CD4-positive, alpha-beta memory T cell (primary cell): ENCODE results near the gene CLMN. TPM values are rescaled to one million over a fixed set of nuclear protein-coding genes. Genes with fewer than 3 reads are reported as not detected.

Experiments used
- CTCF ChIA-PET: fragments of 350-600 bp; sonication (Branson Sonifier 250); formaldehyde crosslinking; loops from one replicate; lab custom pipeline; 2021; ENCODE audit warnings: inconsistent platforms; ENCODE audit not compliant: partially characterized antibody; lab: Charles Lee
- POLR2A ChIA-PET: fragments of 350-600 bp; sonication (Branson Sonifier 250); formaldehyde crosslinking; loops from one replicate; lab custom pipeline; 2021; ENCODE audit not compliant: partially characterized antibody; lab: Charles Lee
- DNase-seq, 5 donors: peaks; one replicate each; pipeline versions ENCODE4 v3.0.0 to v3.0.0-alpha.2; 2020 to 2022; ENCODE audit warnings: mixed read lengths in 1 of 5
- H3K27ac ChIP-seq: one replicate; pipeline ENCODE4 v1.7.0; 2013; ENCODE audit warnings: low read depth, low read length
- H3K27me3 ChIP-seq: 2 replicates; pipeline ENCODE4 v1.7.0; 2013; ENCODE audit warnings: mild to moderate bottlenecking, low read length, moderate library complexity; ENCODE audit not compliant: insufficient read depth
- H3K36me3 ChIP-seq: 2 replicates; pipeline ENCODE4 v1.7.0; 2013; ENCODE audit warnings: mild to moderate bottlenecking, low read length, moderate library complexity; ENCODE audit not compliant: insufficient read depth
- H3K4me1 ChIP-seq: 2 replicates; pipeline ENCODE4 v1.7.0; 2013; ENCODE audit warnings: mild to moderate bottlenecking, low read length, moderate library complexity; ENCODE audit not compliant: insufficient read depth
- H3K4me3 ChIP-seq, 2 donors: one replicate each; pipeline ENCODE4 v1.7.0; 2013; ENCODE audit warnings: low read length in 2 of 2, mild to moderate bottlenecking in 1 of 2
- H3K9me3 ChIP-seq, 2 donors: one replicate each; pipeline ENCODE4 v1.7.0; 2013; ENCODE audit warnings: low read length in 2 of 2, control low read depth in 1 of 2; ENCODE audit not compliant: control insufficient read depth in 1 of 2
- H3K27ac Mint-ChIP-seq, 7 donors: one replicate each; pipeline ENCODE4 v1.8.0; 2020 to 2021; ENCODE audit warnings: mixed read lengths in 7 of 7, mild to moderate bottlenecking in 6 of 7, inconsistent platforms in 3 of 7, moderate library complexity in 3 of 7
- H3K27me3 Mint-ChIP-seq, 2 donors: one replicate each; pipeline ENCODE4 v1.8.0; 2020 to 2021; ENCODE audit warnings: mixed read lengths in 2 of 2
- H3K36me3 Mint-ChIP-seq, 2 donors: one replicate each; pipeline ENCODE4 v1.8.0; 2020 to 2021; ENCODE audit warnings: mixed read lengths in 2 of 2, inconsistent platforms in 1 of 2, mild to moderate bottlenecking in 1 of 2
- H3K4me1 Mint-ChIP-seq, 4 donors: one replicate each; pipeline ENCODE4 v1.8.0; 2020 to 2021; ENCODE audit warnings: mixed read lengths in 4 of 4, mild to moderate bottlenecking in 1 of 4
- H3K4me3 Mint-ChIP-seq, 8 donors: one replicate each; pipeline ENCODE4 v1.8.0; 2020 to 2021; ENCODE audit warnings: mixed read lengths in 8 of 8, mild to moderate bottlenecking in 7 of 8, moderate library complexity in 6 of 8, inconsistent platforms in 3 of 8
- H3K9me3 Mint-ChIP-seq, 8 donors: one replicate each; pipeline ENCODE4 v1.8.0; 2020 to 2021; ENCODE audit warnings: mixed read lengths in 8 of 8, mild to moderate bottlenecking in 5 of 8, inconsistent platforms in 3 of 8, moderate library complexity in 1 of 8
- intact Hi-C: fragments of 100-400 bp; cut with micrococcal nuclease; formaldehyde crosslinking; loops from one replicate; pipeline ENCODE4 v1.15.1; 2023
- polyA plus RNA-seq, 2 donors: library from polyadenylated mRNA; unstranded; fragments of 300-500 nt; fragmentation: Illumina TruSeq; gene quantifications; one replicate each; pipeline ENCODE4 v1.2.3, GENCODE V29; 2021
- total RNA-seq, 2 experiments: library from RNA; stranded (reverse); gene quantifications; one replicate each; pipeline ENCODE4 v1.2.3, GENCODE V29; 2021

Gene CLMN
- total and polyA plus RNA-seq, 4 experiments from 2014 or later = 0.22 to 0.70 (median 0.65) TPM; not detected in 1

DNA sequence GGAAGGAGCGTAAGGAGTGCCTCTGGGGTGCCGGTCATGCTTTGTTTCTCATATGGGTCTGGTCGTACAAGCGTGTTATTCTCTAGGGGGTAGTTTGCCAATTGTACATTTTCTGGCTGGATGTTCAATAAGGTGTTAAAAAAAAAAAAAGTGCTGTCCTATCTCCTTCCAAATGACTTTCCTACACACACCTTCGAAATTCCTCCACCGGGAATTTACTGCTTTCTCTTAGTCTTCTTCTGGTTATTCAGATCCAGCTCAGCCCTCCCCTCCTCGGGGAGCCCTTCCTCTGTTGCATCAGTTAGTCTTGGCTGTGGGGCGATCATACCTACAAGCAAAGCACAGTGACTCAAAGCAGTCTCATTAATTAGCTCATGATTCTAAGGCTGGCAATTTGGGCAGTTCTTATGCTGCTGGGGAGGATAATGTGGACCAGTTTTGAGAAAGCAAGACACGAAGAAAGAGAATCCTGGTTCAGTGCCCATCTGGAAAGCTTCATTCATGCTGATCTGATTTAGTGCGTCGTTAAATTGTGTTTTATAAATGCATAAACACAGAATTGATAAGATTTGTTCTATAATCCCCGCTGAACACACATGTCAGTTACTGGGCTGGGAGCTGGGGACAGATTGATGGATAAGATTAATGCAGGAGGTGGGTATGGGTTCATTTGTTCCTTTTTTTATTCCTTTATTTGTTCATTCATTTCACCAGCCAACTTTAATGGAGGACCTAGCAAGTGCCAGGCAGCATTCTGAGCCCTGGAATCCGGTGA, 9.2 kb upstream of the CLMN start:
- H3K9me3 ChIP-seq = no peaks in the 10 kb centered on the region
- H3K4me3 Mint-ChIP-seq = no peak overlapping the region
- ChIA-PET CTCF (no interaction called here), POLR2A (no interaction called here)
- H3K27ac ChIP-seq = no peak overlapping the region
- H3K27me3 Mint-ChIP-seq = peaks cover 9 to 22% of the 10 kb centered on the region in 2 donors
- H3K4me3 ChIP-seq = no peak overlapping the region
- no peaks in the 10 kb centered on the region for H3K9me3 Mint-ChIP-seq
- H3K4me1 Mint-ChIP-seq = no peaks in the 10 kb centered on the region
- no peaks in the 10 kb centered on the region for H3K27me3 ChIP-seq
- H3K4me1 ChIP-seq = no peaks in the 10 kb centered on the region
- no peaks in the 10 kb centered on the region for H3K36me3 Mint-ChIP-seq
- intact Hi-C loops = no loop called here
- no peak for DNase-seq
- H3K36me3 ChIP-seq = no peaks in the 10 kb centered on the region
- H3K27ac Mint-ChIP-seq = no peak overlapping the region

- Histone ChIP-seq H3K4me3 (no peak overlapping the region), H3K27me3 (no peaks in the 10 kb centered on the region), H3K4me1 (no peaks in the 10 kb centered on the region), H3K36me3 (no peaks in the 10 kb centered on the region), H3K9me3 (no peaks in the 10 kb centered on the region), H3K27ac (no peak overlapping the region)
- no peak for DNase-seq
- intact Hi-C loops = no loop called here
- no peaks in the 10 kb centered on the region for H3K36me3 Mint-ChIP-seq
- H3K9me3 Mint-ChIP-seq = no peaks in the 10 kb centered on the region
- ChIA-PET POLR2A (no interaction called here), CTCF (no interaction called here)
- no peak overlapping the region for H3K27ac Mint-ChIP-seq
- H3K27me3 Mint-ChIP-seq = peaks cover 9 to 22% of the 10 kb centered on the region in 2 donors
- no peak overlapping the region for H3K4me3 Mint-ChIP-seq
- no peaks in the 10 kb centered on the region for H3K4me1 Mint-ChIP-seq
Observed at GRCh38 chr14:95327558-95328374, 8.1 kb upstream of the CLMN start.

- Mint-ChIP-seq H3K4me1 (no peaks in the 10 kb centered on the region), H3K27ac (no peak overlapping the region), H3K27me3 (peaks cover 7 to 23% of the 10 kb centered on the region in 2 donors), H3K4me3 (no peak overlapping the region), H3K36me3 (no peaks in the 10 kb centered on the region), H3K9me3 (no peaks in the 10 kb centered on the region)
- CTCF ChIA-PET = no interaction called here
- H3K4me1 ChIP-seq = no peaks in the 10 kb centered on the region
- POLR2A ChIA-PET = no interaction called here
- intact Hi-C loops = no loop called here
- no peak overlapping the region for H3K4me3 ChIP-seq
- no peak overlapping the region for H3K27ac ChIP-seq
- H3K27me3 ChIP-seq = no peaks in the 10 kb centered on the region
- DNase-seq = no peak
- H3K36me3 ChIP-seq = no peaks in the 10 kb centered on the region
- no peaks in the 10 kb centered on the region for H3K9me3 ChIP-seq
Observed at GRCh38 chr14:95326987-95327386, 7.3 kb upstream of the CLMN start.

DNA sequence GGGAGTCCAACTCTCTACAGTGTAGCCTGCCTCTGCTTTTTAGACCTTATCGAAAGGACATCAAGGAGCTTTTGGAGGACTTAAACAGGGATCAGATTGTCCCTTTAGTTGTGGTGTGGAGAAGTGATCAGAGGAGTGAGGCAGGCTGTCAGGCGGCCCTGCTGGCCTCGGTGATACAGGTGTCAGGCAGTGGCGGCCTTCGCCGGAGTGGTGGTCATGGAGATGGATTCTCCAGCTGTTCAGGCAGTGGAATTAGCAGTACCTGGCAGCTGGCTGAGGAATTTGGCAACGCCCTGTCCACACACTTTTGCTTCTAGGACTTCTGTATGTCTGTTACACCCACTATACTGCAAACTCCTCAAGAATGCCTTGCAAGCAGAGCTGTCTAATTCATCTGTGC, 4.2 kb upstream of the CLMN start:
- ChIA-PET POLR2A (no interaction called here), CTCF (no interaction called here)
- H3K9me3 Mint-ChIP-seq = peaks cover 0 to 2% (median 0%) of the 10 kb centered on the region in 8 donors
- Histone ChIP-seq H3K9me3 (no peaks in the 10 kb centered on the region), H3K4me1 (peaks cover 5% of the 10 kb centered on the region), H3K36me3 (no peaks in the 10 kb centered on the region), H3K27me3 (no peaks in the 10 kb centered on the region), H3K4me3 (no peak overlapping the region), H3K27ac (no peak overlapping the region)
- H3K4me3 Mint-ChIP-seq = peak overlapping the region in 1 of 8 donors; percentile 51
- H3K27ac Mint-ChIP-seq = no peak overlapping the region
- H3K36me3 Mint-ChIP-seq = no peaks in the 10 kb centered on the region
- intact Hi-C loops = no loop called here
- H3K27me3 Mint-ChIP-seq = peaks cover 6 to 22% of the 10 kb centered on the region in 2 donors
- DNase-seq = no peak
- peaks cover 0 to 5% (median 3%) of the 10 kb centered on the region in 4 donors for H3K4me1 Mint-ChIP-seq

DNA sequence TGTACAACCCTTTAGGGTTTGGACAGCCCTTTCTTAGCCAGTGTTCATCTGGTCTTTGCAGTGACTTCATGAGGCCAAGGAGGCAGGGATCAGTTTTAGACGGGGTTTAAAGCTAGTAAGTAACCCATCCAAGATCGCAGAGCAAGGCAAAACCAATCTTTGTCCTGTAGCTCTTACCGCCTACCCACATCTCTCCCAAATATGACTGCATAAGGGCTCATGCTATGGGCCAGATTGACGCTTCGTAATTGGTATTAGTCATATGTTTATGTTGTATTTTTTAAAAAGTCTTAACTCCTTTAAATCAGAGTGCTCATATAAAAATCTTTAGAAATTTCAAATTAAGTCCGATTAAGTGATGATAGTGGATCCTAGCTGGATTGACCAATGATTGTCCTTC, 3.7 kb upstream of the CLMN start:
- CTCF ChIA-PET = no interaction called here
- intact Hi-C loops = no loop called here
- H3K4me3 Mint-ChIP-seq = no peak overlapping the region
- Histone ChIP-seq H3K4me3 (no peak overlapping the region), H3K27me3 (no peaks in the 10 kb centered on the region), H3K9me3 (no peaks in the 10 kb centered on the region), H3K36me3 (no peaks in the 10 kb centered on the region), H3K27ac (no peak overlapping the region), H3K4me1 (peaks cover 10% of the 10 kb centered on the region)
- POLR2A ChIA-PET = no interaction called here
- DNase-seq = no peak
- H3K27me3 Mint-ChIP-seq = peaks cover 5 to 25% of the 10 kb centered on the region in 2 donors
- H3K9me3 Mint-ChIP-seq = peaks cover 0 to 2% (median 0%) of the 10 kb centered on the region in 8 donors
- peaks cover 0 to 10% (median 5%) of the 10 kb centered on the region in 4 donors for H3K4me1 Mint-ChIP-seq
- no peak overlapping the region for H3K27ac Mint-ChIP-seq
- H3K36me3 Mint-ChIP-seq = no peaks in the 10 kb centered on the region

GRCh38 chr14:95322651-95323050, 2.9 kb upstream of the CLMN start:
- DNase-seq = no peak
- H3K27me3 Mint-ChIP-seq = peaks cover 2 to 25% of the 10 kb centered on the region in 2 donors
- intact Hi-C loops = no loop called here
- H3K4me1 Mint-ChIP-seq = peaks cover 0 to 15% (median 7%) of the 10 kb centered on the region in 4 donors
- Histone ChIP-seq H3K4me1 (peaks cover 11% of the 10 kb centered on the region), H3K27me3 (no peaks in the 10 kb centered on the region), H3K4me3 (no peak overlapping the region), H3K36me3 (no peaks in the 10 kb centered on the region), H3K27ac (no peak overlapping the region), H3K9me3 (no peaks in the 10 kb centered on the region)
- CTCF ChIA-PET = no interaction called here
- no peak overlapping the region for H3K4me3 Mint-ChIP-seq
- H3K27ac Mint-ChIP-seq = no peak overlapping the region
- POLR2A ChIA-PET = no interaction called here
- H3K9me3 Mint-ChIP-seq = peaks cover 0 to 2% (median 0%) of the 10 kb centered on the region in 8 donors
- H3K36me3 Mint-ChIP-seq = no peaks in the 10 kb centered on the region

GRCh38 chr14:95321693-95322455, 2.2 kb upstream of the CLMN start:
- DNase-seq = no peak
- H3K27ac Mint-ChIP-seq = peak overlapping the region in 1 of 7 donors; percentile 19
- ChIA-PET CTCF (no interaction called here), POLR2A (no interaction called here)
- H3K9me3 Mint-ChIP-seq = peaks cover 0 to 2% (median 0%) of the 10 kb centered on the region in 8 donors
- no peak overlapping the region for H3K4me3 ChIP-seq
- H3K4me1 ChIP-seq = peaks cover 11% of the 10 kb centered on the region
- intact Hi-C loops = no loop called here
- no peaks in the 10 kb centered on the region for H3K36me3 Mint-ChIP-seq
- no peak overlapping the region for H3K27ac ChIP-seq
- peak overlapping the region in 7 of 8 donors; percentile 22 to 69 (median 48) for H3K4me3 Mint-ChIP-seq
- H3K9me3 ChIP-seq = no peaks in the 10 kb centered on the region
- H3K27me3 Mint-ChIP-seq = peaks cover 4 to 30% of the 10 kb centered on the region in 2 donors
- H3K36me3 ChIP-seq = no peaks in the 10 kb centered on the region
- H3K4me1 Mint-ChIP-seq = peaks cover 0 to 15% (median 7%) of the 10 kb centered on the region in 4 donors
- no peaks in the 10 kb centered on the region for H3K27me3 ChIP-seq
